HepG2 (cell line): ENCODE data around the gene RAB34. TPM values are rescaled to one million over a fixed set of nuclear protein-coding genes. Genes with fewer than 3 reads are reported as not detected.

Experiments
- ATAC-seq: fragments of 200-7000 bp; cut with Tn5 transposase; 3 replicates; pipeline ENCODE4 v1.9.1; 2020; ENCODE audit warnings: mild to moderate bottlenecking, moderate library complexity
- BruUV-seq: library from RNA; stranded (reverse); fragments of 400-500 nt; replicated peaks from 2 replicates; lab custom pipeline; 2021; lab: Mats Ljungman, UMichigan
- CTCF ChIA-PET: fragments of 300-600 bp; formaldehyde crosslinking; extraction: SDS; loops from one replicate; lab custom pipeline; 2021; ENCODE audit warnings: low total read pairs, inconsistent platforms, low intra/inter-chr PET ratio; lab: Yijun Ruan, JAX
- POLR2A ChIA-PET: fragments of 350-600 bp; sonication (Branson Sonifier 250); formaldehyde crosslinking; loops from one replicate; lab custom pipeline; 2020; ENCODE audit warnings: antibody characterized with exemption, inconsistent platforms; lab: Yijun Ruan, JAX
- DNase-seq: peaks from one replicate; pipeline ENCODE4 v3.0.0-alpha.2; 2015; ENCODE audit warnings: low spot score
- FAIRE-seq: peaks from 3 replicates; lab custom pipeline; 2011; peaks lifted over from hg19 to GRCh38; lab: Jason Lieb, UNC
- H2AFZ ChIP-seq: one replicate; pipeline ENCODE4 v1.6.1; 2011; ENCODE audit warnings: low read length, inconsistent platforms
- H3K27ac ChIP-seq: fragments of 300-600 bp; 3 replicates; pipeline ENCODE4 v1.8.0; 2011; ENCODE audit warnings: mixed run types, mild to moderate bottlenecking, mixed read lengths, low read length, inconsistent platforms; ENCODE audit not compliant: insufficient read depth; ENCODE audit errors: extremely low read length
- H3K27me3 ChIP-seq, 2 experiments: fragments of 200-600 bp in 1 of 2; 2 replicates in 1 of 2; 3 replicates in 1 of 2; pipeline versions ENCODE4 v1.6.0 to v1.8.0; 2011; ENCODE audit warnings: low read length in 2 of 2, mild to moderate bottlenecking in 2 of 2, moderate library complexity in 2 of 2, inconsistent platforms in 1 of 2; ENCODE audit not compliant: insufficient read depth in 2 of 2, control insufficient read depth in 1 of 2
- H3K36me3 ChIP-seq, 2 experiments: fragments of 200-600 bp in 1 of 2; replicated peaks in 1 of 2; 2 replicates in 1 of 2; 3 replicates in 1 of 2; pipeline versions ENCODE4 v1.5.1 to v1.8.0; 2011; ENCODE audit warnings: low read length in 2 of 2, inconsistent platforms in 1 of 2; ENCODE audit not compliant: insufficient read depth in 2 of 2, control insufficient read depth in 1 of 2
- H3K4me1 ChIP-seq: 2 replicates; pipeline ENCODE4 v1.5.1; 2012; ENCODE audit warnings: low read length, inconsistent platforms; ENCODE audit not compliant: insufficient read depth
- H3K4me2 ChIP-seq: 2 replicates; pipeline ENCODE4 v1.6.0; 2011; ENCODE audit warnings: low read depth, low read length, inconsistent platforms
- H3K4me3 ChIP-seq, 3 experiments: fragments of 200-600 bp in 1 of 3; sonication (generic), shearing (Covaris generic) in 1 of 3; replicated peaks in 1 of 3; 2 replicates each; pipeline ENCODE4 v1.5.1; 2011 to 2016; ENCODE audit warnings: low read length in 3 of 3, inconsistent platforms in 2 of 3, low read depth in 2 of 3, mild to moderate bottlenecking in 2 of 3, control low read depth in 1 of 3, mixed read lengths in 1 of 3; ENCODE audit not compliant: insufficient read depth in 1 of 3
- H3K79me2 ChIP-seq: one replicate; pipeline ENCODE4 v1.6.1; 2011; ENCODE audit warnings: low read length, inconsistent platforms; ENCODE audit not compliant: insufficient read depth
- H3K9ac ChIP-seq: 2 replicates; pipeline ENCODE4 v1.6.0; 2011; ENCODE audit warnings: mild to moderate bottlenecking, low read depth, low read length, inconsistent platforms; ENCODE audit not compliant: insufficient read depth
- H3K9me3 ChIP-seq: 2 replicates; pipeline ENCODE4 v1.5.1; 2012; ENCODE audit warnings: mild to moderate bottlenecking, low read length
- H4K20me1 ChIP-seq: 2 replicates; pipeline ENCODE4 v1.6.0; 2011; ENCODE audit warnings: inconsistent platforms, mild to moderate bottlenecking, low read length, moderate library complexity; ENCODE audit not compliant: insufficient read depth
- AGO2 ChIP-seq: fragments of 200-400 bp; formaldehyde crosslinking; optimal IDR thresholded peaks from 2 replicates; pipeline ENCODE3; 2017; ENCODE audit warnings: mild to moderate bottlenecking, low read depth, low read length, moderate library complexity
- BCL3 ChIP-seq: sonication (generic); formaldehyde crosslinking; IDR thresholded peaks from 2 replicates; pipeline ENCODE4 v1.5.1; 2020; ENCODE audit warnings: mild to moderate bottlenecking, missing genetic modification reagents, moderate library complexity
- FOXA1 ChIP-seq, 2 experiments: fragments of 450-650 bp in 1 of 2; sonication (generic) in 1 of 2; formaldehyde crosslinking in 1 of 2; IDR thresholded peaks; 2 replicates each; pipeline versions ENCODE4 v1.4.0 to v1.6.1; 2016 to 2020; ENCODE audit warnings: missing genetic modification reagents in 1 of 2
- HNRNPL ChIP-seq: fragments of 200-400 bp; formaldehyde crosslinking; IDR thresholded peaks from 2 replicates; pipeline ENCODE4 v1.6.1; 2017; ENCODE audit warnings: mild to moderate bottlenecking, low read depth, low read length
- KLF11 ChIP-seq: IDR thresholded peaks from 2 replicates; pipeline ENCODE4 v1.6.1; 2016; ENCODE audit warnings: missing compliant biosample characterization
- NR1H2 ChIP-seq: sonication (generic); formaldehyde crosslinking; IDR thresholded peaks from 2 replicates; pipeline ENCODE4 v1.8.1; 2022; ENCODE audit warnings: low read depth, missing genetic modification reagents, borderline replicate concordance
- PPARG ChIP-seq: conservative IDR thresholded peaks from 2 replicates; pipeline ENCODE4 v1.6.1; 2016; ENCODE audit warnings: missing biosample characterization, missing genetic modification reagents
- RBFOX2 ChIP-seq: fragments of 200-400 bp; formaldehyde crosslinking; IDR thresholded peaks from 2 replicates; pipeline ENCODE4 v1.6.1; 2017; ENCODE audit warnings: low read depth, mild to moderate bottlenecking, low read length
- ZHX1 ChIP-seq: sonication (generic); formaldehyde crosslinking; IDR thresholded peaks from 2 replicates; pipeline ENCODE4 v1.8.1; 2022; ENCODE audit warnings: low read depth, mild to moderate bottlenecking, missing genetic modification reagents
- ZNF772 ChIP-seq: sonication (generic); formaldehyde crosslinking; IDR thresholded peaks from 2 replicates; pipeline ENCODE4 v1.5.0; 2020; ENCODE audit warnings: mild to moderate bottlenecking, missing genetic modification reagents
- WGBS: methylation state at CpG from one replicate; pipeline ENCODE4 v1.1.6; 2017; ENCODE audit warnings: low lambda C conversion rate; 5-methylcytosine and 5-hydroxymethylcytosine counted together
- in situ Hi-C: cut with HindIII; loops from 2 replicates; pipeline ENCODE4 v1.10.0; 2017; ENCODE audit warnings: low pct_unique_long_range_greater_than_20kb; ENCODE audit not compliant: extremely low pct_ligation_motif_present
- intact Hi-C: fragments of 100-400 bp; cut with micrococcal nuclease; formaldehyde crosslinking; loops from one replicate; pipeline ENCODE4 v1.10.0; 2022; ENCODE audit not compliant: unreplicated experiment
- polyA plus RNA-seq, 8 experiments: library from polyadenylated mRNA; depleted of rRNA in 3 of 8; stranded (reverse) in 7 of 8; unstranded in 1 of 8; fragments of >200 nt; fragmentation: Illumina TruSeq in 4 of 8; extraction: Trizol in 4 of 8; gene quantifications; 2 replicates each; pipeline versions ENCODE4 v1.2.1 to v1.2.3, GENCODE V29; 2011 to 2016; ENCODE audit warnings: low read depth in 4 of 8, missing spikeins in 1 of 8, mixed read lengths in 1 of 8; ENCODE audit not compliant: insufficient read depth in 1 of 8
- total RNA-seq, 5 experiments: library from RNA; depleted of rRNA; stranded (reverse); fragments of >200 nt; fragmentation: Illumina TruSeq; extraction: Trizol; gene quantifications; 2 replicates each; pipeline ENCODE4 v1.2.3, GENCODE V29; 2016; ENCODE audit warnings: low read depth in 1 of 5

Gene RAB34
- total and polyA plus RNA-seq, 2 of the 13 experiments (the other 11 are each of a cell fraction or from before 2014, with no cell fraction given), result 0.49 TPM; not detected in 1

GRCh38 chr17:28747051-28747691 lies 29.5 kb upstream of the RAB34 start:
- Histone ChIP-seq H3K9ac (no peak overlapping the region), H4K20me1 (peaks cover 52% of the 10 kb centered on the region), H3K4me1 (peaks cover 60% of the 10 kb centered on the region), H3K4me2 (no peak overlapping the region; the same call in 1 of the 2 replicates), H3K79me2 (peaks cover 33% of the 10 kb centered on the region), H3K27ac (peak overlapping the region; percentile 95), H3K4me3 (0 out of 6 replicates have a peak overlapping the region, but pooled peaks of 1 of the 3 experiments have one; percentile 93), H3K27me3 (no peaks in the 10 kb centered on the region; a peak in 1 of 5 replicates), H3K9me3 (no peaks in the 10 kb centered on the region), H3K36me3 (peaks cover 36 to 43% of the 10 kb centered on the region in 2 experiments), H2AFZ (no peak overlapping the region)
- 95% methylated on average over 4 of the region's 7 CpGs for whole genome bisulfite sequencing
- no peak for DNase-seq
- POLR2A ChIA-PET, result interaction anchor here (12.3 kb wide), 1 partner anchor 20 kb away, joined by 590 read pairs; the partner anchor contains the start of genes NEK8 and TLCD1
- BruUV-seq, result no TSS peak
- intact Hi-C loops (no loop called here), in situ Hi-C loops (loop anchor here (25.0 kb wide), 1 partner anchor 365 kb away; no protein-coding TSS in a partner anchor)
- CTCF ChIA-PET, result interaction anchor here (1.3 to 1.4 kb wide), 2 partner anchors 20 to 100 kb away, joined by 4 read pairs; no protein-coding TSS in a partner anchor
- no peak for FAIRE-seq
- TF ChIP-seq HNRNPL (peak; percentile 97), AGO2 (peak; percentile 24), RBFOX2 (no peak; the same call in 1 of the 2 replicates), KLF11 (CRISPR knock-in tag) (no peak)
- no peak for ATAC-seq

- WGBS, result 50% methylated on average over 1 of the region's 5 CpGs
- H3K4me1 ChIP-seq, result peaks cover 65% of the 10 kb centered on the region
- H3K36me3 ChIP-seq, result peaks cover 35 to 43% of the 10 kb centered on the region in 2 experiments
- H3K27me3 ChIP-seq, result no peaks in the 10 kb centered on the region; a peak in 1 of 5 replicates
- H3K9ac ChIP-seq, result peak overlapping the region; percentile 98; the same call in 1 of the 2 replicates
- H3K4me2 ChIP-seq, result peak overlapping the region; percentile 98
- ChIA-PET CTCF (interaction anchor here (1.3 to 1.4 kb wide), 2 partner anchors 20 to 100 kb away, joined by 4 read pairs; no protein-coding TSS in a partner anchor), POLR2A (interaction anchor here (2.3 to 12.3 kb wide), 3 partner anchors 19 to 162 kb away, joined by 7 to 590 read pairs (median 92); partner anchors contain the start of genes NEK8, RPL23A and TLCD1)
- intact Hi-C loops, result no loop called here
- TF ChIP-seq NR1H2 (CRISPR knock-in tag) (no peak), BCL3 (no peak), ZHX1 (0 out of 2 replicates have a peak, but pooled peaks have one; percentile 25), ZNF772 (0 out of 2 replicates have a peak, but pooled peaks have one; percentile 22), FOXA1 (IDR thresholded peaks at IDR 0.05) (no peak), FOXA1 (CRISPR knock-in tag; IDR thresholded peaks at IDR 0.05) (0 out of 2 replicates have a peak, but pooled peaks have one; percentile 8), PPARG (CRISPR knock-in tag) (0 out of 2 replicates have a peak, but pooled peaks have one; percentile 24)
- H3K9me3 ChIP-seq, result no peaks in the 10 kb centered on the region
- FAIRE-seq, result no peak
- no peak overlapping the region for H2AFZ ChIP-seq
- in situ Hi-C loops, result loop anchor here (25.0 kb wide), 1 partner anchor 366 kb away; no protein-coding TSS in a partner anchor
- ATAC-seq, result no peak
- peaks cover 33% of the 10 kb centered on the region for H3K79me2 ChIP-seq
- no TSS peak for BruUV-seq
- H4K20me1 ChIP-seq, result peaks cover 52% of the 10 kb centered on the region
- H3K4me3 ChIP-seq, result peak overlapping the region in 1 of 3 experiments; percentile 93; a peak in 1 of 6 replicates
- no peak for DNase-seq
- H3K27ac ChIP-seq, result peak overlapping the region; percentile 95
Observed at GRCh38 chr17:28746611-28747050, 29.0 kb upstream of the RAB34 start.
